ENCODE data around the gene ZNF107.

The ZNF107 gene

DNA sequence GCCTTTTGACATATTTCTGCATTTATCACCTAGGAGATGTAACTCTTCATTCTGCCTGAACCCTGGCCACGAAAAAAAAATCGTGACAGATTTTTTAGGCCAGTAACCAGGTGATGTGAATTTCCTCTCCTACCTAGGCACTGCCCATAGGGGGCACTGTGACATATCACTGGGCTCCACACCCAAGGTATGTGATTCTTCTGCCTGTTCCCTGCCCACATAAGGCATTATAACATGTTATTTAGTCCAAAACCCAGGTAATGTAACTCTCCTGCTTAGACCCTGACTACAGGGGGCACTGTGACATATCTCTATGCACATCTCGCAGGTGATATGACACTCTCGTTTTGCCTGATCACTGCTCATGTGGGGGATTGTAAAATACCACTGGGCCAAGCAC lies 29.5 kb upstream of the ZNF107 start:
- TF ChIP-seq, protein P1, sequence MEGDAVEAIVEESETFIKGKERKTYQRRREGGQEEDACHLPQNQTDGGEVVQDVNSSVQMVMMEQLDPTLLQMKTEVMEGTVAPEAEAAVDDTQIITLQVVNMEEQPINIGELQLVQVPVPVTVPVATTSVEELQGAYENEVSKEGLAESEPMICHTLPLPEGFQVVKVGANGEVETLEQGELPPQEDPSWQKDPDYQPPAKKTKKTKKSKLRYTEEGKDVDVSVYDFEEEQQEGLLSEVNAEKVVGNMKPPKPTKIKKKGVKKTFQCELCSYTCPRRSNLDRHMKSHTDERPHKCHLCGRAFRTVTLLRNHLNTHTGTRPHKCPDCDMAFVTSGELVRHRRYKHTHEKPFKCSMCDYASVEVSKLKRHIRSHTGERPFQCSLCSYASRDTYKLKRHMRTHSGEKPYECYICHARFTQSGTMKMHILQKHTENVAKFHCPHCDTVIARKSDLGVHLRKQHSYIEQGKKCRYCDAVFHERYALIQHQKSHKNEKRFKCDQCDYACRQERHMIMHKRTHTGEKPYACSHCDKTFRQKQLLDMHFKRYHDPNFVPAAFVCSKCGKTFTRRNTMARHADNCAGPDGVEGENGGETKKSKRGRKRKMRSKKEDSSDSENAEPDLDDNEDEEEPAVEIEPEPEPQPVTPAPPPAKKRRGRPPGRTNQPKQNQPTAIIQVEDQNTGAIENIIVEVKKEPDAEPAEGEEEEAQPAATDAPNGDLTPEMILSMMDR (IDR thresholded peaks at IDR 0.05; ENCODE audit: low read length, missing control alignments): no peak
- no peak for DNase-seq (ENCODE audit: low read depth)
- H3K4me3 ChIP-seq (replicated peaks; ENCODE audit: low read depth, low read length): no peak overlapping the region

GRCh38 chr7:64637521-64638445 lies 28.1 kb upstream of the ZNF107 start:
- TF ChIP-seq, protein P1 (IDR thresholded peaks at IDR 0.05; ENCODE audit: low read length, missing control alignments): no peak
- no peak for DNase-seq (ENCODE audit: low read depth)
- H3K4me3 ChIP-seq (replicated peaks; ENCODE audit: low read depth, low read length): no peak overlapping the region

DNA sequence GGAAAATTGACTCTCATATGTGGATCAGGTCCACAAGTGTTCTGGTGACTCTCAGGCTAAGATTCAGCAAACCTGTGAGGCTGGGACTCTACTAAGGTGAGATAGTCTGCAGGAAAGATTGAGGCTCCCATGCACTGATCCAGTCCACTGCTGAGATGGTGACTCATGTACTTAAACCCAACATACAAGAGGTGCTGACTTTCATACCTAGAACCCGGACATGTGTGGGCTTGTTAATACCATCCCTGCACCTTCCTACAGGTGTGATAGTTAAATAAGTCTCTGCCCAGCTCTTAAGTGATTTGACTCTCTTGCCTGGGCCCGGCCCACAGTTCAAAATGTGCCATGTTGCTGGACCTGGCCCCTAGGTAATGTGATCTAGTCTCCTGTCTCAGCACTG lies 27.1 kb upstream of the ZNF107 start:
- no peak for DNase-seq (ENCODE audit: low read depth)
- TF ChIP-seq, protein P1 (IDR thresholded peaks at IDR 0.05; ENCODE audit: low read length, missing control alignments): no peak

DNA sequence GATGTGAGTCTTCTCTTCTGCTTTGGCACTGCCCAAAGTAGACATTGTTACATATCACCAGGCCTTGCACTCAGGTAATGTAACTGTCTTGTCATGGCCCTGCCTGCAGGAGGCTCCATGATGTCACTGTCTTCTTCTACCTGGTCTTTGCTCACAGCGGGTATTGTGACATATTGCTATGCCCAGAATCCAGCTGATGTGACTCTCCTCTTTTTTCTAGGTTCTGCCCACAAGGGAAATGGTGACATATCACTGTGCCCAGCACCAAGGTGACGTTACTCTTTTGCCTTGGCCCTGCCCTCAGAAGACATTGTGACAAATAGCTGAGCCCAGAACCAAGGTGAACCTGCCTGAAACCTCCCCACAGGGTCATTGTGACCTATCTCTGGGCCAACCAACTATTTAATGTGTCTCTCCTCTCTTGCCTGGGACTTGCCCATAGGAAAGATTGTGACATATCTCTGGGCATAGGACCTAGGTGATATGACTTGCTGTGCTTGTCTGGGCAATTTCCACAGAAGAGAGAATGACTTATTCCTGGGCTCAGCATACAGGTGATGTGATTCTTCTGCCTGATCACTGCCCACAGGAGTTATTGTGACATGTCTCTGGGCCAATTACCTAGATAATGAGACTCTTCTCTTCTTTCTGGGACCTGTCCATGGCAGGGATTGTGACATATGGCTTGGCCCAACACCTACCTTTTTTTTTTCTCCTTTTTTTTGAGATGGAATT lies 26.5 kb upstream of the ZNF107 start:
- TF ChIP-seq, protein P1 (IDR thresholded peaks at IDR 0.05; ENCODE audit: low read length, missing control alignments): no peak
- no peak for DNase-seq (ENCODE audit: low read depth)
- no peak overlapping the region for H3K4me3 ChIP-seq (replicated peaks; ENCODE audit: low read depth, low read length)

More for the DNA sequence above, 27.1 kb upstream of the ZNF107 start:
- H3K4me3 ChIP-seq (replicated peaks; ENCODE audit: low read depth, low read length): no peak overlapping the region

DNA sequence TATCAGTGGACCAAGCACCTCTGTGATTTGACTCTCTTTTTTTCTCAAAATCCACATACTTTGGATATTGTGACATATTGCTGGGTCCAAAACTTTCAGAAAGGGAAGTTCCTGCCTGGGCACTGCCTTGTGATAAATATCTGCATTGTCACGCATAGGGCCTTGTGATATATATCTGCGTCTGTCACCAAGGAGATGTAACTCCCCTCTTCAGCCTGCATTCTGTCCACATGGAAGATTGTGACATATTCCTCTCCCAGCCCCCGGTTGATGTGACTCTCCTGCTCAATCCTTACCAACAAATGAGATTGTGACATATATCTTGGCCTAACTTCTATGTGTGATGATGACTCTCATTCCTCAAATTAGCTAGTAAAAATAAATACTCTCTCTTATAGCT lies 25.4 kb upstream of the ZNF107 start:
- H3K4me3 ChIP-seq (replicated peaks; ENCODE audit: low read depth, low read length): no peak overlapping the region
- TF ChIP-seq, protein P1 (IDR thresholded peaks at IDR 0.05; ENCODE audit: low read length, missing control alignments): no peak
- no peak for DNase-seq (ENCODE audit: low read depth)

DNA sequence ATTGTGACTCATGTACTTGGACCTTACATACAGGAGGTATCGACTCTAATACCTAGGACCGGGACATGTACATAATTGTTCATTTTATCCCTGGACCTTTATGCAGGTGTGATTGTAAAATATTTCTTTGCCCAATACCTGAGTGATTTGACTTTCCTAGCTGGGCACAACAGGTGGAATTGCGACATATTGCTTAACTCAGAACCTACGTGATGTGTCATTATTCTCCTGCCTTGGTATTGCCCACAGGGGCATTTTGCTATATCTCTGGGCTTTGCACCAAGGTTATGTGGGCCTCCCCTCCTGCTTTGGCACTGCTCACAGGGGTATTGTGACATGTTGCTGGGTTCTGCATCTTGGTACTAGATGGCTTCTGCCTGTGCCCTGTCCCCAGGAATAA lies 23.9 kb upstream of the ZNF107 start:
- H3K4me3 ChIP-seq (replicated peaks; ENCODE audit: low read depth, low read length): no peak overlapping the region
- DNase-seq (ENCODE audit: low read depth): no peak
- TF ChIP-seq, protein P1 (IDR thresholded peaks at IDR 0.05; ENCODE audit: low read length, missing control alignments): no peak
